ENCODE results near the gene SLC38A7.

- TF ChIP-seq ZNF114 (CRISPR knock-in tag; IDR thresholded peaks at IDR 0.05): no peak
- no peak for TF ChIP-seq EZH2 (IDR thresholded peaks at IDR 0.05; ENCODE audit: low read depth, unreplicated experiment)
- no peak for TF ChIP-seq CTCF (conservative IDR thresholded peaks at IDR 0.05; ENCODE audit: low read depth in 2 of 2)
- TF ChIP-seq REST (IDR thresholded peaks at IDR 0.05; ENCODE audit: unreplicated experiment): no peak
- TF ChIP-seq POLR2AphosphoS5 (IDR thresholded peaks at IDR 0.05; ENCODE audit: low read depth): no peak
- TF ChIP-seq ZNF331 (CRISPR knock-in tag; IDR thresholded peaks at IDR 0.05; ENCODE audit: low read depth): no peak
- TF ChIP-seq, protein P1, sequence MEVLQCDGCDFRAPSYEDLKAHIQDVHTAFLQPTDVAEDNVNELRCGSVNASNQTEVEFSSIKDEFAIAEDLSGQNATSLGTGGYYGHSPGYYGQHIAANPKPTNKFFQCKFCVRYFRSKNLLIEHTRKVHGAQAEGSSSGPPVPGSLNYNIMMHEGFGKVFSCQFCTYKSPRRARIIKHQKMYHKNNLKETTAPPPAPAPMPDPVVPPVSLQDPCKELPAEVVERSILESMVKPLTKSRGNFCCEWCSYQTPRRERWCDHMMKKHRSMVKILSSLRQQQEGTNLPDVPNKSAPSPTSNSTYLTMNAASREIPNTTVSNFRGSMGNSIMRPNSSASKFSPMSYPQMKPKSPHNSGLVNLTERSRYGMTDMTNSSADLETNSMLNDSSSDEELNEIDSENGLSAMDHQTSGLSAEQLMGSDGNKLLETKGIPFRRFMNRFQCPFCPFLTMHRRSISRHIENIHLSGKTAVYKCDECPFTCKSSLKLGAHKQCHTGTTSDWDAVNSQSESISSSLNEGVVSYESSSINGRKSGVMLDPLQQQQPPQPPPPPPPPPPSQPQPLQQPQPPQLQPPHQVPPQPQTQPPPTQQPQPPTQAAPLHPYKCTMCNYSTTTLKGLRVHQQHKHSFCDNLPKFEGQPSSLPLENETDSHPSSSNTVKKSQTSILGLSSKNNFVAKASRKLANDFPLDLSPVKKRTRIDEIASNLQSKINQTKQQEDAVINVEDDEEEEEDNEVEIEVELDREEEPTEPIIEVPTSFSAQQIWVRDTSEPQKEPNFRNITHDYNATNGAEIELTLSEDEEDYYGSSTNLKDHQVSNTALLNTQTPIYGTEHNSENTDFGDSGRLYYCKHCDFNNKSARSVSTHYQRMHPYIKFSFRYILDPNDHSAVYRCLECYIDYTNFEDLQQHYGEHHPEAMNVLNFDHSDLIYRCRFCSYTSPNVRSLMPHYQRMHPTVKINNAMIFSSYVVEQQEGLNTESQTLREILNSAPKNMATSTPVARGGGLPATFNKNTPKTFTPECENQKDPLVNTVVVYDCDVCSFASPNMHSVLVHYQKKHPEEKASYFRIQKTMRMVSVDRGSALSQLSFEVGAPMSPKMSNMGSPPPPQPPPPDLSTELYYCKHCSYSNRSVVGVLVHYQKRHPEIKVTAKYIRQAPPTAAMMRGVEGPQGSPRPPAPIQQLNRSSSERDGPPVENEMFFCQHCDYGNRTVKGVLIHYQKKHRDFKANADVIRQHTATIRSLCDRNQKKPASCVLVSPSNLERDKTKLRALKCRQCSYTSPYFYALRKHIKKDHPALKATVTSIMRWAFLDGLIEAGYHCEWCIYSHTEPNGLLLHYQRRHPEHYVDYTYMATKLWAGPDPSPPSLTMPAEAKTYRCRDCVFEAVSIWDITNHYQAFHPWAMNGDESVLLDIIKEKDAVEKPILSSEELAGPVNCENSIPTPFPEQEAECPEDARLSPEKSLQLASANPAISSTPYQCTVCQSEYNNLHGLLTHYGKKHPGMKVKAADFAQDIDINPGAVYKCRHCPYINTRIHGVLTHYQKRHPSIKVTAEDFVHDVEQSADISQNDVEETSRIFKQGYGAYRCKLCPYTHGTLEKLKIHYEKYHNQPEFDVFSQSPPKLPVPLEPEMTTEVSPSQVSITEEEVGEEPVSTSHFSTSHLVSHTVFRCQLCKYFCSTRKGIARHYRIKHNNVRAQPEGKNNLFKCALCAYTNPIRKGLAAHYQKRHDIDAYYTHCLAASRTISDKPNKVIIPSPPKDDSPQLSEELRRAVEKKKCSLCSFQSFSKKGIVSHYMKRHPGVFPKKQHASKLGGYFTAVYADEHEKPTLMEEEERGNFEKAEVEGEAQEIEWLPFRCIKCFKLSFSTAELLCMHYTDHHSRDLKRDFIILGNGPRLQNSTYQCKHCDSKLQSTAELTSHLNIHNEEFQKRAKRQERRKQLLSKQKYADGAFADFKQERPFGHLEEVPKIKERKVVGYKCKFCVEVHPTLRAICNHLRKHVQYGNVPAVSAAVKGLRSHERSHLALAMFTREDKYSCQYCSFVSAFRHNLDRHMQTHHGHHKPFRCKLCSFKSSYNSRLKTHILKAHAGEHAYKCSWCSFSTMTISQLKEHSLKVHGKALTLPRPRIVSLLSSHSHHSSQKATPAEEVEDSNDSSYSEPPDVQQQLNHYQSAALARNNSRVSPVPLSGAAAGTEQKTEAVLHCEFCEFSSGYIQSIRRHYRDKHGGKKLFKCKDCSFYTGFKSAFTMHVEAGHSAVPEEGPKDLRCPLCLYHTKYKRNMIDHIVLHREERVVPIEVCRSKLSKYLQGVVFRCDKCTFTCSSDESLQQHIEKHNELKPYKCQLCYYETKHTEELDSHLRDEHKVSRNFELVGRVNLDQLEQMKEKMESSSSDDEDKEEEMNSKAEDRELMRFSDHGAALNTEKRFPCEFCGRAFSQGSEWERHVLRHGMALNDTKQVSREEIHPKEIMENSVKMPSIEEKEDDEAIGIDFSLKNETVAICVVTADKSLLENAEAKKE (CRISPR knock-in tag; IDR thresholded peaks at IDR 0.05): no peak
- no peak for TF ChIP-seq EZH2phosphoT487 (IDR thresholded peaks at IDR 0.05; ENCODE audit: unreplicated experiment)
- TF ChIP-seq JUNB (IDR thresholded peaks at IDR 0.05; ENCODE audit: unreplicated experiment): no peak
- TF ChIP-seq CREB1 (CRISPR knock-in tag; IDR thresholded peaks at IDR 0.05; ENCODE audit: low read depth): no peak
- no peak for TF ChIP-seq NANOG (IDR thresholded peaks at IDR 0.05; ENCODE audit: borderline replicate concordance)
- TF ChIP-seq ETS1 (IDR thresholded peaks at IDR 0.05): no peak
- no peak for TF ChIP-seq STAT1 (IDR thresholded peaks at IDR 0.05; ENCODE audit: unreplicated experiment)
Observed at GRCh38 chr16:58655215-58655596, 29.4 kb downstream of the SLC38A7 start.
